GM12878 (cell line): ENCODE data around the gene ZNF519. TPM values are rescaled to one million over a fixed set of nuclear protein-coding genes. Genes with fewer than 3 reads are reported as not detected.

ENCODE experiments used
- ATAC-seq: fragments of 200-7000 bp; cut with Tn5 transposase; 3 replicates; pipeline ENCODE4 v1.9.1; 2020; ENCODE audit warnings: mild to moderate bottlenecking, moderate library complexity
- BruUV-seq: library from RNA; stranded (reverse); fragments of 400-500 nt; replicated peaks from 2 replicates; lab custom pipeline; 2021; lab: Mats Ljungman, UMichigan
- CTCF ChIA-PET: fragments of 300-600 bp; sonication (Branson Sonifier 250); formaldehyde crosslinking; extraction: SDS; loops from one replicate; lab custom pipeline; 2021; ENCODE audit warnings: inconsistent platforms; lab: Yijun Ruan, JAX
- POLR2A ChIA-PET: fragments of 350-600 bp; formaldehyde crosslinking; extraction: SDS; loops from one replicate; lab custom pipeline; 2021; ENCODE audit warnings: inconsistent platforms; lab: Charles Lee
- RAD21 ChIA-PET: fragments of 300-600 bp; sonication (Branson Sonifier 250); formaldehyde crosslinking; loops from one replicate; lab custom pipeline; 2023; ENCODE audit warnings: antibody characterized with exemption; ENCODE audit not compliant: unreplicated experiment; lab: Charles Lee
- SMC1A ChIA-PET: fragments of 300-600 bp; sonication (Branson Sonifier 250); formaldehyde crosslinking; loops from one replicate; lab custom pipeline; 2023; ENCODE audit not compliant: unreplicated experiment, uncharacterized antibody; lab: Charles Lee
- DNase-seq: peaks from one replicate; pipeline ENCODE4 v3.0.0-alpha.2; 2011; ENCODE audit warnings: low read depth, low spot score
- FAIRE-seq: peaks from 3 replicates; lab custom pipeline; 2011; peaks lifted over from hg19 to GRCh38; lab: Jason Lieb, UNC
- H2AFZ ChIP-seq: 2 replicates; pipeline ENCODE4 v1.6.0; 2011; ENCODE audit warnings: low read depth, low read length, control low read depth; ENCODE audit not compliant: control insufficient read depth
- H3K27ac ChIP-seq: 2 replicates; pipeline ENCODE4 v1.5.1; 2011; ENCODE audit warnings: control low read depth; ENCODE audit not compliant: control insufficient read depth, insufficient read depth
- H3K27me3 ChIP-seq, 2 experiments: replicated peaks in 1 of 2; 2 replicates each; pipeline versions ENCODE4 v1.6.0 to v1.6.1; 2011; ENCODE audit warnings: low read length in 1 of 2; ENCODE audit not compliant: control insufficient read depth in 2 of 2, insufficient read depth in 2 of 2
- H3K36me3 ChIP-seq, 2 experiments: 2 replicates each; pipeline ENCODE4 v1.5.1; 2011; ENCODE audit warnings: low read length in 1 of 2; ENCODE audit not compliant: control insufficient read depth in 2 of 2, insufficient read depth in 2 of 2
- H3K4me1 ChIP-seq: 2 replicates; pipeline ENCODE4 v1.6.1; 2011; ENCODE audit warnings: mild to moderate bottlenecking, low read length, moderate library complexity, mixed read lengths; ENCODE audit not compliant: control insufficient read depth, insufficient read depth
- H3K4me2 ChIP-seq: 2 replicates; pipeline ENCODE4 v1.6.0; 2011; ENCODE audit warnings: control low read depth; ENCODE audit not compliant: control insufficient read depth, insufficient read depth
- H3K4me3 ChIP-seq: fragments of 200-600 bp; sonication (generic); 2 replicates; pipeline ENCODE4 v1.5.1; 2016
- H3K79me2 ChIP-seq: 2 replicates; pipeline ENCODE4 v1.6.0; 2011; ENCODE audit warnings: low read length; ENCODE audit not compliant: control insufficient read depth, insufficient read depth
- H3K9ac ChIP-seq: 2 replicates; pipeline ENCODE4 v1.8.0; 2011; ENCODE audit warnings: low read length, control low read depth, mixed read lengths; ENCODE audit not compliant: control insufficient read depth, insufficient read depth
- H3K9me3 ChIP-seq: replicated peaks from 3 replicates; pipeline ENCODE4 v1.5.1; 2011; ENCODE audit warnings: mild to moderate bottlenecking, low read length; ENCODE audit not compliant: control insufficient read depth, insufficient read depth
- H4K20me1 ChIP-seq: 2 replicates; pipeline ENCODE4 v1.6.0; 2011; ENCODE audit not compliant: control insufficient read depth, insufficient read depth
- HDGF ChIP-seq: fragments of 450-650 bp; IDR thresholded peaks from 2 replicates; pipeline ENCODE4 v1.6.1; 2016; ENCODE audit warnings: antibody characterized with exemption
- KLF5 ChIP-seq: fragments of 450-650 bp; IDR thresholded peaks from 2 replicates; pipeline ENCODE4 v1.6.1; 2014; ENCODE audit warnings: mild to moderate bottlenecking; ENCODE audit not compliant: partially characterized antibody
- MEF2B ChIP-seq: fragments of 450-650 bp; IDR thresholded peaks from 2 replicates; pipeline ENCODE4 v1.6.1; 2018; ENCODE audit warnings: mild to moderate bottlenecking, moderate library complexity; ENCODE audit not compliant: partially characterized antibody, poor library complexity, severe bottlenecking
- NFIC ChIP-seq: IDR thresholded peaks from 2 replicates; pipeline ENCODE4 v1.6.1; 2012; ENCODE audit warnings: low read depth, mild to moderate bottlenecking, inconsistent platforms, low read length, moderate library complexity
- POLR2AphosphoS5 ChIP-seq: IDR thresholded peaks from 2 replicates; pipeline ENCODE4 v1.6.1; 2011; ENCODE audit warnings: mild to moderate bottlenecking, low read length, inconsistent platforms
- RB1 ChIP-seq: fragments of 450-650 bp; formaldehyde crosslinking; IDR thresholded peaks from 2 replicates; pipeline ENCODE4 v1.6.1; 2017; ENCODE audit warnings: mild to moderate bottlenecking, borderline replicate concordance
- RFX5 ChIP-seq: IDR thresholded peaks from 2 replicates; pipeline ENCODE4 v1.6.1; 2011; ENCODE audit warnings: low read depth, low read length, improper control_type of control experiment
- STAT1 ChIP-seq: fragments of 450-650 bp; conservative IDR thresholded peaks from 2 replicates; pipeline ENCODE4 v1.6.1; 2014; ENCODE audit warnings: antibody characterized with exemption, mild to moderate bottlenecking
- SUPT20H ChIP-seq: IDR thresholded peaks from 2 replicates; pipeline ENCODE4 v1.6.1; 2011; ENCODE audit warnings: low read depth, mild to moderate bottlenecking, low read length, moderate library complexity, borderline replicate concordance; ENCODE audit not compliant: control insufficient read depth
- TBL1XR1 ChIP-seq: IDR thresholded peaks from 2 replicates; pipeline ENCODE4 v1.6.1; 2012; ENCODE audit warnings: low read depth, low read length, improper control_type of control experiment
- WGBS: methylation state at CpG from one replicate; pipeline ENCODE4 v1.1.6; 2016; ENCODE audit warnings: low lambda C conversion rate; ENCODE audit not compliant: insufficient replicate concordance, insufficient coverage; ENCODE audit errors: missing lambda C conversion rate; 5-methylcytosine and 5-hydroxymethylcytosine counted together
- in situ Hi-C: fragments of 300-500 bp; cut with MboI; formaldehyde crosslinking; loops from 9 replicates; pipeline ENCODE4 v1.14.3; 2018; ENCODE audit warnings: mixed read lengths
- intact Hi-C: fragments of 100-400 bp; cut with micrococcal nuclease; formaldehyde crosslinking; loops from one replicate; pipeline ENCODE4 v1.14.2; 2022; ENCODE audit not compliant: unreplicated experiment
- polyA plus RNA-seq, 11 experiments: library from polyadenylated mRNA; depleted of rRNA in 4 of 11; unstranded in 6 of 11; stranded (reverse) in 5 of 11; fragments of >200 nt; fragmentation: Nextera tagmentation in 4 of 11; fragmentation: Illumina TruSeq in 1 of 11; extraction: Ambion mirVana in 4 of 11; extraction: Trizol in 1 of 11; gene quantifications; 1 replicate in 1 of 11; 2 replicates in 10 of 11; pipeline versions ENCODE4 v1.2.1 to v1.2.3, GENCODE V29; 2011 to 2016; ENCODE audit warnings: inconsistent platforms in 2 of 11, missing spikeins in 2 of 11, low read depth in 1 of 11
- total RNA-seq, 4 experiments: library from RNA; depleted of rRNA in 3 of 4; stranded (reverse); fragments of >200 nt in 3 of 4; fragmentation: Illumina TruSeq in 1 of 4; extraction: Trizol in 1 of 4; gene quantifications; 2 replicates each; pipeline versions ENCODE4 v1.2.1 to v1.2.3, GENCODE V29; 2013 to 2021
- TF ChIP-seq, protein P1 (sequence below): fragments of 450-650 bp; IDR thresholded peaks from 2 replicates; pipeline ENCODE4 v1.6.1; 2018; ENCODE audit warnings: mild to moderate bottlenecking, low read depth, moderate library complexity; ENCODE audit not compliant: partially characterized antibody
- TF ChIP-seq, protein P2 (sequence below): IDR thresholded peaks from 2 replicates; pipeline ENCODE4 v1.6.1; 2011; ENCODE audit warnings: borderline replicate concordance, low read depth, mild to moderate bottlenecking, moderate library complexity, low read length; ENCODE audit not compliant: insufficient read depth, poor library complexity, severe bottlenecking
- TF ChIP-seq, protein P3 (sequence below): fragments of 450-650 bp; IDR thresholded peaks from 2 replicates; pipeline ENCODE4 v1.6.1; 2017; ENCODE audit warnings: mild to moderate bottlenecking, moderate library complexity

The ZNF519 gene
- total and polyA plus RNA-seq, 10 of the 15 experiments (the other 5 are each of a cell fraction or from before 2014, with no cell fraction given), result 8.9 to 24.2 (median 13.8) TPM

DNA sequence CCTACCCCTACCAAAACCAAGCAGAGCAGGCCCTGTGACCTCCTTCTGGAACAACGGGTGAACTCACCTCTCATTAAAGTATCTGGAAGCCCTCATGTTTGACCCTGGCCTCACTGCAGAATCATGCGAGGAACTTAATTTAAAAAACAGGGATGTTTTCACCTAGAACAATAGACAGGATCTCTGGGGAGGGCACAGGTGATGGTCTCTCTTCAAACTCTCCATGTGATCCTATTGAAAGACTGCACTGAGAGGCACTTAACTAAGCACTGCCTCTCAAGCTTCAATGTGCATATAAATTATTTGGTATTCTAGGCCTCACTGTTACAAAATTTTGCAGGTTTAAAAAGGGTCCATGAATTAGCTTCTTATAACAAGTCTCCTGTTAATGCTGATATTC, 7.5 kb downstream of the ZNF519 start:
- no TSS peak for BruUV-seq
- intact Hi-C loops (no loop called here), in situ Hi-C loops (loop anchor here (25.0 kb wide), 1 partner anchor 88 kb away; no protein-coding TSS in a partner anchor)
- Histone ChIP-seq H3K27me3 (no peaks in the 10 kb centered on the region), H3K36me3 (peaks cover 0 to 3% of the 10 kb centered on the region in 2 experiments; a peak in 2 of 4 replicates), H3K4me2 (no peak overlapping the region), H3K27ac (no peak overlapping the region), H3K9me3 (no peaks in the 10 kb centered on the region), H3K4me1 (no peaks in the 10 kb centered on the region), H3K4me3 (no peak overlapping the region), H4K20me1 (no peaks in the 10 kb centered on the region), H3K79me2 (peaks cover 2% of the 10 kb centered on the region), H3K9ac (no peak overlapping the region), H2AFZ (no peak overlapping the region)
- ChIA-PET CTCF (interaction anchor here (0.7 kb wide), 1 partner anchor 68 kb away, joined by 3 read pairs; no protein-coding TSS in a partner anchor), RAD21 (no interaction called here), POLR2A (no interaction called here), SMC1A (no interaction called here)
- whole genome bisulfite sequencing, result 100% methylated on average over 2 of the region's 2 CpGs
- no peak for DNase-seq
- FAIRE-seq, result no peak
- TF ChIP-seq POLR2AphosphoS5, result no peak
- TF ChIP-seq, protein P1, sequence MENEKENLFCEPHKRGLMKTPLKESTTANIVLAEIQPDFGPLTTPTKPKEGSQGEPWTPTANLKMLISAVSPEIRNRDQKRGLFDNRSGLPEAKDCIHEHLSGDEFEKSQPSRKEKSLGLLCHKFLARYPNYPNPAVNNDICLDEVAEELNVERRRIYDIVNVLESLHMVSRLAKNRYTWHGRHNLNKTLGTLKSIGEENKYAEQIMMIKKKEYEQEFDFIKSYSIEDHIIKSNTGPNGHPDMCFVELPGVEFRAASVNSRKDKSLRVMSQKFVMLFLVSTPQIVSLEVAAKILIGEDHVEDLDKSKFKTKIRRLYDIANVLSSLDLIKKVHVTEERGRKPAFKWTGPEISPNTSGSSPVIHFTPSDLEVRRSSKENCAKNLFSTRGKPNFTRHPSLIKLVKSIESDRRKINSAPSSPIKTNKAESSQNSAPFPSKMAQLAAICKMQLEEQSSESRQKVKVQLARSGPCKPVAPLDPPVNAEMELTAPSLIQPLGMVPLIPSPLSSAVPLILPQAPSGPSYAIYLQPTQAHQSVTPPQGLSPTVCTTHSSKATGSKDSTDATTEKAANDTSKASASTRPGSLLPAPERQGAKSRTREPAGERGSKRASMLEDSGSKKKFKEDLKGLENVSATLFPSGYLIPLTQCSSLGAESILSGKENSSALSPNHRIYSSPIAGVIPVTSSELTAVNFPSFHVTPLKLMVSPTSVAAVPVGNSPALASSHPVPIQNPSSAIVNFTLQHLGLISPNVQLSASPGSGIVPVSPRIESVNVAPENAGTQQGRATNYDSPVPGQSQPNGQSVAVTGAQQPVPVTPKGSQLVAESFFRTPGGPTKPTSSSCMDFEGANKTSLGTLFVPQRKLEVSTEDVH, result no peak
- no peak for TF ChIP-seq HDGF
- TF ChIP-seq NFIC, result no peak
- no peak for TF ChIP-seq SUPT20H
- no peak for TF ChIP-seq RFX5
- TF ChIP-seq, protein P2, sequence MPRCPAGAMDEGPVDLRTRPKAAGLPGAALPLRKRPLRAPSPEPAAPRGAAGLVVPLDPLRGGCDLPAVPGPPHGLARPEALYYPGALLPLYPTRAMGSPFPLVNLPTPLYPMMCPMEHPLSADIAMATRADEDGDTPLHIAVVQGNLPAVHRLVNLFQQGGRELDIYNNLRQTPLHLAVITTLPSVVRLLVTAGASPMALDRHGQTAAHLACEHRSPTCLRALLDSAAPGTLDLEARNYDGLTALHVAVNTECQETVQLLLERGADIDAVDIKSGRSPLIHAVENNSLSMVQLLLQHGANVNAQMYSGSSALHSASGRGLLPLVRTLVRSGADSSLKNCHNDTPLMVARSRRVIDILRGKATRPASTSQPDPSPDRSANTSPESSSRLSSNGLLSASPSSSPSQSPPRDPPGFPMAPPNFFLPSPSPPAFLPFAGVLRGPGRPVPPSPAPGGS, result no peak
- no peak for TF ChIP-seq MEF2B
- TF ChIP-seq TBL1XR1, result no peak
- no peak for TF ChIP-seq KLF5
- TF ChIP-seq RB1, result no peak
- TF ChIP-seq, protein P3, sequence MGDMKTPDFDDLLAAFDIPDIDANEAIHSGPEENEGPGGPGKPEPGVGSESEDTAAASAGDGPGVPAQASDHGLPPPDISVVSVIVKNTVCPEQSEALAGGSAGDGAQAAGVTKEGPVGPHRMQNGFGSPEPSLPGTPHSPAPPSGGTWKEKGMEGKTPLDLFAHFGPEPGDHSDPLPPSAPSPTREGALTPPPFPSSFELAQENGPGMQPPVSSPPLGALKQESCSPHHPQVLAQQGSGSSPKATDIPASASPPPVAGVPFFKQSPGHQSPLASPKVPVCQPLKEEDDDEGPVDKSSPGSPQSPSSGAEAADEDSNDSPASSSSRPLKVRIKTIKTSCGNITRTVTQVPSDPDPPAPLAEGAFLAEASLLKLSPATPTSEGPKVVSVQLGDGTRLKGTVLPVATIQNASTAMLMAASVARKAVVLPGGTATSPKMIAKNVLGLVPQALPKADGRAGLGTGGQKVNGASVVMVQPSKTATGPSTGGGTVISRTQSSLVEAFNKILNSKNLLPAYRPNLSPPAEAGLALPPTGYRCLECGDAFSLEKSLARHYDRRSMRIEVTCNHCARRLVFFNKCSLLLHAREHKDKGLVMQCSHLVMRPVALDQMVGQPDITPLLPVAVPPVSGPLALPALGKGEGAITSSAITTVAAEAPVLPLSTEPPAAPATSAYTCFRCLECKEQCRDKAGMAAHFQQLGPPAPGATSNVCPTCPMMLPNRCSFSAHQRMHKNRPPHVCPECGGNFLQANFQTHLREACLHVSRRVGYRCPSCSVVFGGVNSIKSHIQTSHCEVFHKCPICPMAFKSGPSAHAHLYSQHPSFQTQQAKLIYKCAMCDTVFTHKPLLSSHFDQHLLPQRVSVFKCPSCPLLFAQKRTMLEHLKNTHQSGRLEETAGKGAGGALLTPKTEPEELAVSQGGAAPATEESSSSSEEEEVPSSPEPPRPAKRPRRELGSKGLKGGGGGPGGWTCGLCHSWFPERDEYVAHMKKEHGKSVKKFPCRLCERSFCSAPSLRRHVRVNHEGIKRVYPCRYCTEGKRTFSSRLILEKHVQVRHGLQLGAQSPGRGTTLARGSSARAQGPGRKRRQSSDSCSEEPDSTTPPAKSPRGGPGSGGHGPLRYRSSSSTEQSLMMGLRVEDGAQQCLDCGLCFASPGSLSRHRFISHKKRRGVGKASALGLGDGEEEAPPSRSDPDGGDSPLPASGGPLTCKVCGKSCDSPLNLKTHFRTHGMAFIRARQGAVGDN, result no peak
- no peak for TF ChIP-seq STAT1
- no peak; the same call in 1 of the 3 replicates for ATAC-seq
